Stimulated activated CD4-positive, alpha-beta T cell treated with anti-CD3 and anti-CD28 coated beads, TNF-alpha, amount 100 ng/mL, for 4 hours (primary cell): ENCODE measurements around the gene DIRAS3.
"Not testable (repeated sequence)": the region's sequence is repeated elsewhere in the genome, so short reads cannot be mapped to it uniquely, and the experiment has no call there.

Source experiments
- DNase-seq, 3 experiments: peaks; one replicate each; pipeline ENCODE4 v3.0.0-alpha.2; 2020; ENCODE audit warnings: low read depth in 3 of 3

DIRAS3 gene

GRCh38 chr1:68024635-68025338 is 25.6 kb downstream of the DIRAS3 start:
- DNase-seq, result no peak

DNA sequence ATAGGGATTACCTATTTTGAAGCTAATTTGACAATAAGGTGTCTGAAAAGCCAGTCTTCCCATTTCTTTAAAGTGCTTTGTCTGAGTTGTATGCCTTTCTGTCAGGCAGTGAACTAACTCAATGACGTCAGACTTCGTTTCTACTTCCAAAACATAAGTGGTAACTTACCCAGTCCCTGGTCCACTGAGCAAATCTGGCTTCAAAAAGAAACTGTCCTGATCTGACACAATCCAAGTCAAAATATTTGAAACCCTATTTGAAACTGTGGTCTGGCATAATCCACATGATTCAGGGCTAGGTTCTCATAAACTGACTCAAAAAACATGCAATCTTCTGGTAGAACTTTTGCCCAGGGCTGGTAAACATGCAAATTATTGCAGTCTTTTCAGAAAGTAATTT is 34.0 kb downstream of the DIRAS3 start:
- no peak for DNase-seq

DNA sequence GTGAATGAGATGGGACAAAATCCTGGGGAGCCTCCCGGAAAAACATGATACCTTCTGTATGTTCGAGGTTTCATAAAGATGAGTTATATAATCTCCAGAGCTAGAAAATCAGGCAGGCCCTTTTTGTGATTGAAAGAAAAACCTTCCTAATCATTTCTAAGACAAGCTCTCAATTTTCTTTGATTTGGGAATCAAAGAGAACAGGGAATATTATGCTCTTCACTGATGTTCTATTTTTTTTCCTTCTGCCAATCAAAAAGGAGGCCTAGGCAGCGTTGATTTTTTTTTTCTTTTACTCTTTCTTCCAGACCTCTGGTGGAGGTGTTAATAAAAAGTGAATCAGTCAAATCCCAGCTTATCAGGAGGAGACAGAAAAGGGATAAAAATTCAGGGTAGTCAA is 34.5 kb downstream of the DIRAS3 start:
- no peak for DNase-seq

DNA sequence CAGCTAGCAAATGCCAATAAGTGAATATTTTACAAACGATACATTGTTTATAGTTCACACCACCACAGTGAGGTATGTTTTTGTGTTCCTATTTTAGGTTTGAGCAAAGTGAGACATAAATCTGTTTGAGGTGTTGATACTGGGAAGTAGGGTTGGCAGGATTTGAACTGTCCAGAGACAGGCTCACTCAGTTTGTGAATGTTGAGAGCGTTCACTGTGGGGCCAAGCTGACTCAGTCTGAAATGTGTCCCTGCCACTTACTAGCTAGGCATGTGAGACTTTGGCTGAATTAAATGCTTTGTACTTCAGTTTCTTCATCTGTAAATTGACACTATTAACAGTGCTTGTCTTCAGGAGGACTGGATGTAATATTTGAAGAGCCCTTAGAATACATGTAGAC is 35.1 kb downstream of the DIRAS3 start:
- no peak for DNase-seq

DNA sequence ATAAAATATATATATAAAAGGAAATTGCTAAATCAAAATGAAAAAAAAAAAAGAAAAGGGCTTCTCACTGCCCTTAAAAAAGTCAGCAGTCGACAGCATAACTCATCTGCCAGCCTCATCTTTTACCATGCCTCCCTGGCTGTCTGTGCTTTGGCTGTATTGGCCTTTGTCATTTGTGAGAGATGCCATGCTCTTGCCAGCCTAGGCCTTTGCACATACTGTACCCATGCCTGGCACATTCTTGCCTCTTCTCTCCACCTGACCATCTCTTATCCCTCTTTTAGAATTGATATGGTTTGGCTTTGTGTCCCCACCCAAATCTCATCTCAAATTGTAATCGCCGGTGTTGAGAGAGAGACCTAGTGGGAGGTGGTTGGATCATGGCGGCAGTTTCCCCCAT is 37.1 kb downstream of the DIRAS3 start:
- no peak for DNase-seq

GRCh38 chr1:68011657-68012375 is 38.6 kb downstream of the DIRAS3 start:
- no peak for DNase-seq

DNA sequence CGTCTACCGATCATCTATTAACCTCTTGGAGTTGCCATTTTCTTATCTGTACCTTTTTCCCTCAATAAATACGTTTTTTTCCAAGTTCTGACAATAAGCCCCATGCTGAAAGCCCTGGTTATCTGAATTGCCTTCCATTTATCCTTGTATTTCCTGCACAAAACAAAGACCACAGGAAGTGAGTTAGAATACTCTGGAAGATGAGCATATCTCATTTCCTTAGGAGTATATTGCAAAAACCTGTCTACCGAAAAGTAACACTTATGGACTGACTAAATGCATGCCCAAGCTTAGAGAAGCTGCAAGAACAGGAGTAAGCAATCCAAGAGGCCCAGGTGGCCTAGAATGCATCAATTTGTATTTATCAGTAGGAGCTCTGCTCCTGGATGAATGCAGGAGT is 39.9 kb downstream of the DIRAS3 start:
- no peak for DNase-seq

- no peak for DNase-seq
Measured at GRCh38 chr1:68010090-68010489, 40.3 kb downstream of the DIRAS3 start.

DNA sequence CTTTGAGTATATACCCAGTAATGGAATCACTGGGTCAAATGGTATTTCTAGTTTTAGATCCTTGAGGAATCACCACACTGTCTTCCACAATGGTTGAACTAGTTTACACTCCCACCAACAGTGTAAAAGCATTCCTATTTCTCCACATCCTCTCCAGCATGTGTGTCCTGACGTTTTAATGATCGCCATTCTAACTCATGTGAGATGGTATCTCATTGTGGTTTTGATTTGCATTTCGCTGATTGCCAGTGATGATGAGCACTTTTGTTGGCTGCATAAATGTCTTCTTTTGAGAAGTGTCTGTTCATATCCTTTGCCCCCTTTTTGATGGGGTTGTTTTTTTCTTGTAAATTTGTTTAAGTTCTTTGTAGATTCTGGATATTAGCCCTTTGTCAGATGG is 46.8 kb downstream of the DIRAS3 start:
- not testable (repeated sequence) for DNase-seq

GRCh38 chr1:68000191-68000590 is 50.2 kb downstream of the DIRAS3 start:
- no peak for DNase-seq

- no peak for DNase-seq
Measured at GRCh38 chr1:67997746-67998145, 52.7 kb downstream of the DIRAS3 start.
